NB4 (cell line): ENCODE results near the gene PAOX.

ENCODE experiments used
- MAX ChIP-seq: IDR thresholded peaks from 2 replicates; pipeline ENCODE4 v1.6.1; 2011; ENCODE audit warnings: low read depth, low read length
- MYC ChIP-seq: IDR thresholded peaks from 2 replicates; pipeline ENCODE4 v1.6.1; 2011; ENCODE audit warnings: low read depth, low read length

DNA sequence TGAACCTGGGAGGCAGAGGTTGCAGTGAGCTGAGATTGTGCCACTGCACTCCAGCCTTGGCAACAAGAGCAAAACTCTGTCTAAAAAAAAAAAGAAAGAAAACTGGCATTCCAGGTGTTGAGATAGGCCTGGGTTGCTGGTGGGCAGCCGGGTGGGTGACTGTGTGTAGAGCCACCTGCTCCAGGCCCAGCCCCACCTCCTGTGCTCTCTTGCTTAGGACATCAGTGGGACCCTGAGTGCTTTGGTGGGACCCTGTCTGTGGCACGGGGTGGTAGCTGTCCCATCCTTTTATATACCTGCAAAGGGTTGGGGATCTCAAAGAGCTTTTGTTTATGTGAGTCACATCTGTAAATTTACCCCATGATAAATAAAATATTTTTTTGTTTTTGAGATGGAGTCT lies 6.2 kb downstream of the PAOX start:
- TF ChIP-seq MAX (no peak), MYC (no peak)
